ENCODE data around the gene BMPR1B.

The BMPR1B gene

DNA sequence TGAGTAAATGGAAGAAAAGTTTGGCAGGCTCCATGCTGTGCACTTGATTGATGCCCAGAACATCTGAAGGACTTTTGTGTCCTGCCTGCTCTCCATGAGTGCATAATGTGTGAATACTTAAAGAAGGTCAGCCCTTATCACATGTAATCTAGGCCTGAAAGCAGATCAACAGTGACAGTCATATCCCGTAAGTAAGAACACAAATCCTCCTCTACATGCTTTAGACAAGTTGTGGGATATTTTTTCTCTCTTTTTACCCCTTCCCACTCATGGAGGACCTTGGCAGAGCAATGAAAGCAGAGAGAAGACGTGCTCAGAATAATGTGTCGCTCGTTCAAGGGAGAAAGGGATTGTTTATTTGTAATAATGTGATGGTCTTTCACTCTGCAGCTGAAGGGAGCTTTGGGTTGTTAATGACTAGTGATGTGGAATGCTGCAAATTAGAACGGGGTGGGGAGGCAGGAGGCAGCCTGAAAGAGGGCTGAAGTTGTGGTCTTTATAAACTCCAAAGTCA, 286.6 kb downstream of the BMPR1B start:
- Mint-ChIP-seq H3K4me1 (peaks cover 5% of the 10 kb centered on the region), H3K27me3 (ENCODE audit: low read depth, poor library complexity) (no peaks in the 10 kb centered on the region), H3K4me3 (no peak overlapping the region), H3K9me3 (peaks cover 4% of the 10 kb centered on the region), H3K27ac (no peak overlapping the region), H3K36me3 (ENCODE audit: low read depth) (no peaks in the 10 kb centered on the region)
- DNase-seq, result peak; percentile 6
- TF ChIP-seq, protein P1, sequence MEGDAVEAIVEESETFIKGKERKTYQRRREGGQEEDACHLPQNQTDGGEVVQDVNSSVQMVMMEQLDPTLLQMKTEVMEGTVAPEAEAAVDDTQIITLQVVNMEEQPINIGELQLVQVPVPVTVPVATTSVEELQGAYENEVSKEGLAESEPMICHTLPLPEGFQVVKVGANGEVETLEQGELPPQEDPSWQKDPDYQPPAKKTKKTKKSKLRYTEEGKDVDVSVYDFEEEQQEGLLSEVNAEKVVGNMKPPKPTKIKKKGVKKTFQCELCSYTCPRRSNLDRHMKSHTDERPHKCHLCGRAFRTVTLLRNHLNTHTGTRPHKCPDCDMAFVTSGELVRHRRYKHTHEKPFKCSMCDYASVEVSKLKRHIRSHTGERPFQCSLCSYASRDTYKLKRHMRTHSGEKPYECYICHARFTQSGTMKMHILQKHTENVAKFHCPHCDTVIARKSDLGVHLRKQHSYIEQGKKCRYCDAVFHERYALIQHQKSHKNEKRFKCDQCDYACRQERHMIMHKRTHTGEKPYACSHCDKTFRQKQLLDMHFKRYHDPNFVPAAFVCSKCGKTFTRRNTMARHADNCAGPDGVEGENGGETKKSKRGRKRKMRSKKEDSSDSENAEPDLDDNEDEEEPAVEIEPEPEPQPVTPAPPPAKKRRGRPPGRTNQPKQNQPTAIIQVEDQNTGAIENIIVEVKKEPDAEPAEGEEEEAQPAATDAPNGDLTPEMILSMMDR (IDR thresholded peaks at IDR 0.05), result no peak

DNA sequence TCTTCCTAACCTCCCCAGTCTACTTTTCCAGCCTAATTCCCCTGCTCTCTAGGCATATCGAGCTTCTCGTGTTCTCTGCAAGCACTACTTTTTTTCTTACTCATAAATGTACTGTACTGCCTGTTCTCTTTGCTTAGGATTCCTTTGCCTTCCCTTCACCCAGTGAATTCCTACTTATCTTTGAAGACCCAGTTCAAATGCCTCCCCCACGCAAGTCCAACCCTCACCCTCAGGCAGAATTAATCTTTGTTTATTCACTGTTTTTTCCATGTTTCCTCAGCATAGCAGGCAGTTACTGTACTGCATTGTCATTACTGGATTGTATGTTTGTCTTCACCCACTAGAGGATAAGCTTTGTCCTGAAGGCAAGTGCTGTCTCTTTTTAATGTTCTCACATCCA, 287.7 kb downstream of the BMPR1B start:
- DNase-seq, result no peak

DNA sequence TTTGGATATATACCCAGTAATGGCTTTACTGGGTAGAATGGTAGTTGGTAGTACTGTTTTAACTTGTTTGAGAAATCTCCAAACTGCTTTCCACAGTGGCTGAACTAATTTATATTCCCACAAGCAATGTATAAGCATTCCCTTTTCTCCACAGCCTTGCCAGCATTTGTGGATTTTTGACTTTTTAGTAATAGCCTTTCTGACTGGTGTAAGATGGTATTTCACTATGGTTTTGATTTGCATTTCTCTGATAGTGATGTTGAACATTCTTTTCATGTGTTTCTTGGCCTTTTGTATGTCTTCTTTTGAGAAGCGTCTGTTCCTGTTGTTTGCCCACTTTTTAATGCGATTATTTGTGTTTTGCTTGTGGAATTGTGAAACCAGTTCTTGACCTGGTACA, 290.5 kb downstream of the BMPR1B start:
- TF ChIP-seq, protein P1 (IDR thresholded peaks at IDR 0.05), result no peak
- Mint-ChIP-seq H3K9me3 (no peaks in the 10 kb centered on the region), H3K36me3 (ENCODE audit: low read depth) (no peaks in the 10 kb centered on the region), H3K4me3 (no peak overlapping the region), H3K27me3 (ENCODE audit: low read depth, poor library complexity) (no peaks in the 10 kb centered on the region), H3K4me1 (peaks cover 35% of the 10 kb centered on the region), H3K27ac (no peak overlapping the region)
- no peak for DNase-seq

More for the DNA sequence above, 287.7 kb downstream of the BMPR1B start:
- Mint-ChIP-seq H3K27ac (no peak overlapping the region), H3K36me3 (ENCODE audit: low read depth) (no peaks in the 10 kb centered on the region), H3K4me1 (peaks cover 9% of the 10 kb centered on the region), H3K27me3 (ENCODE audit: low read depth, poor library complexity) (no peaks in the 10 kb centered on the region), H3K9me3 (peaks cover 4% of the 10 kb centered on the region), H3K4me3 (no peak overlapping the region)
- TF ChIP-seq, protein P1 (IDR thresholded peaks at IDR 0.05), result no peak

DNA sequence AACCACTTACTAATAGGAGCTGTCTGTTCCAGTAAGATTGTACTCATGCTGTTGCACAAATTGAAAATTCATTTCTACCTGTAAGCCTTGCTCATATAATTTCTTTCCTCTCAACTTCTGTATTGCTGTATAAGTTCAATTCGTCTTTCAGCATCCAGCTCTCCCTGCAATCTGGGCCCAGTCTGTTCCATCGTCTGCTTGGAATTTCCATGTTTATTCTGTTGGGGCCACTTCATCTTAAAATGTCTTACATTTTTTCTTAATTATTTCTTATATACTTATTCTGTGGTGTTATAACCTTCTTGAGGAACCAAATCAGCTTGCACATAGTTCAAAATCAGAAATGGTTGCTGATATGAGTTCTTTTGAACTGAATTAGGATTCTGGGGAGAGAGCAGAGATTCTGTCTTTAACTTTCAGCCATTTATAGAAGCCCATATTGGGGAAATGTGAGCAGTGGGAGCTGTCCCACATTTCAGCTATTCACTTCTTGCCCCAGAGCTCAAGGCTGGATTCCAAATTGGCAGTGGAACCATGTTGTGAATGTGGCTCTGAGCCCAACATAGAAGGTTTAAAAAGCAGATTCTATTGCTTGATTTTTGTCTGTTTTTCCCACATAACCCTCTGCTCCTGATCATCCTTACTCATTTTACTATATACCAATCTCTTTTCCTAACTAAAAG, 291.9 kb downstream of the BMPR1B start:
- Mint-ChIP-seq H3K4me1 (peaks cover 31% of the 10 kb centered on the region), H3K27ac (no peak overlapping the region), H3K9me3 (no peaks in the 10 kb centered on the region), H3K4me3 (no peak overlapping the region), H3K27me3 (ENCODE audit: low read depth, poor library complexity) (no peaks in the 10 kb centered on the region), H3K36me3 (ENCODE audit: low read depth) (no peaks in the 10 kb centered on the region)
- TF ChIP-seq, protein P1 (IDR thresholded peaks at IDR 0.05), result no peak
- DNase-seq, result no peak

DNA sequence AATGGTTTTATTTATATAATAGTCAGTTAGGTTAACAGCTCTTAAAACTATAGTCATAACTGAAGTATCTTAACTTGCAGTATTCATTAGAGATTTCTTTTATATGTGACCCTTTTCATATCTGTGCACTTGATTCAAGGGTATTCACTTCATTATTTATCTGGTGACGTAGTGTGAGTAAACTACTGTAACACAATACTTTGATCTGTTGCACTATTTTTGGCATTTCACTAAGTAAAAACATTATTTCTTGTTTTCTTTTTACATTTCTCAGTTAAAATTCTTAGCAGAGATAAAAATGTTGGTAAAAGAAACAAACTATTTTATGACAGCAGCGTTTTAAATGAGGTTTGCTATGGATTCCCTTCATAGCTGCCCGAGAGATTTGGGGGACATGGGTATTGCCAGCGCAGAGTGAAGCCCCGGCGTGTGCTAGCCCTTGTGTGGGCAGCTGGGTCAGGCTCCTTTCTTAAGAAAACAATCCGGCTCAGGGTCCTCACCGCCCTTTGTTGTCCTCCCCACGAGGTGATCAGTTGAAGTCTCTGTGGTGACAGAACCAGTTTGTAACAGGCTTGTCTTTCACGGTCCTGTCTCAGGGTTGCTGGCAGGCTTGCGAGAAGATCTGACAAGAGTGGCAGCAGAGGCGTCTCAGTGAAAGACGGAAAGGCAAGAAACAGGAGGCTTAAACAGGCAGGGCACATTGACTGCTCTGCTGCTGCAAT, 293.4 kb downstream of the BMPR1B start:
- H3K36me3 Mint-ChIP-seq (ENCODE audit: low read depth), result no peaks in the 10 kb centered on the region
- H3K27me3 Mint-ChIP-seq (ENCODE audit: low read depth, poor library complexity), result no peaks in the 10 kb centered on the region
- peak overlapping the region; percentile 83 for H3K27ac Mint-ChIP-seq
- TF ChIP-seq, protein P1 (IDR thresholded peaks at IDR 0.05), result no peak
- DNase-seq, result peak; percentile 31
- H3K4me3 Mint-ChIP-seq, result peak overlapping the region; percentile 68
- no peaks in the 10 kb centered on the region for H3K9me3 Mint-ChIP-seq
- peaks cover 31% of the 10 kb centered on the region for H3K4me1 Mint-ChIP-seq

All from nephron progenitor cell (in vitro differentiated cells).